HL-60 (cell line): Measurements from ENCODE around the gene S100B.

Source experiments
- GABPA ChIP-seq: IDR thresholded peaks from 2 replicates; pipeline ENCODE4 v1.6.1; 2012; ENCODE audit warnings: low read depth
- POLR2AphosphoS5 ChIP-seq: IDR thresholded peaks from 2 replicates; pipeline ENCODE4 v1.6.1; 2012; ENCODE audit warnings: low read depth
- SPI1 ChIP-seq: IDR thresholded peaks from 2 replicates; pipeline ENCODE4 v1.6.1; 2012; ENCODE audit warnings: low read depth, mild to moderate bottlenecking, borderline replicate concordance
- TF ChIP-seq, protein P1 (sequence below): IDR thresholded peaks from one replicate; pipeline ENCODE4 v1.5.1; 2011; ENCODE audit warnings: low read length, control low read depth, inconsistent platforms; ENCODE audit not compliant: insufficient read depth
- TF ChIP-seq, protein P2 (sequence below): IDR thresholded peaks from 2 replicates; pipeline ENCODE4 v1.6.1; 2012; ENCODE audit warnings: low read depth; ENCODE audit not compliant: insufficient replicate concordance

DNA sequence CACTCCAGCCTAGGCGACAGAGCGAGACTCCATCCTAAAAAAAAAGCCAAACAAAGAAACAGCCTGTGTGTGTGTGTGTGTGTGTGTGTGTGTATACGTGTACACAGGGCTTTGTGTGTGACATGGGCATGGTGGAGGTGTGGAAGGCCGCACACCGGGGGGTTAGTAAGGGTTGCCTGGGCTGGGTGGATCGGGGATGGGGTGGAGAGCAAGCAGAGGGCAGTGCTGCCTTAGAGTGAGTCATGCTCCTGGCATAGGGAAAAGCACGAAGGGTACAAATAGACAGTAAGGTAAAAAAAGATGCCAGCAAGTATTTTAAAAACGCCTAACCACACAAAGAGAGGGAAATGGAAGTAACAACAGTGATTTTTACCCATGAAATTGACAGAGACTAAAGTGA lies 36.8 kb upstream of the S100B start:
- TF ChIP-seq POLR2AphosphoS5 (no peak), GABPA (no peak), SPI1 (no peak)
- TF ChIP-seq, protein P1, sequence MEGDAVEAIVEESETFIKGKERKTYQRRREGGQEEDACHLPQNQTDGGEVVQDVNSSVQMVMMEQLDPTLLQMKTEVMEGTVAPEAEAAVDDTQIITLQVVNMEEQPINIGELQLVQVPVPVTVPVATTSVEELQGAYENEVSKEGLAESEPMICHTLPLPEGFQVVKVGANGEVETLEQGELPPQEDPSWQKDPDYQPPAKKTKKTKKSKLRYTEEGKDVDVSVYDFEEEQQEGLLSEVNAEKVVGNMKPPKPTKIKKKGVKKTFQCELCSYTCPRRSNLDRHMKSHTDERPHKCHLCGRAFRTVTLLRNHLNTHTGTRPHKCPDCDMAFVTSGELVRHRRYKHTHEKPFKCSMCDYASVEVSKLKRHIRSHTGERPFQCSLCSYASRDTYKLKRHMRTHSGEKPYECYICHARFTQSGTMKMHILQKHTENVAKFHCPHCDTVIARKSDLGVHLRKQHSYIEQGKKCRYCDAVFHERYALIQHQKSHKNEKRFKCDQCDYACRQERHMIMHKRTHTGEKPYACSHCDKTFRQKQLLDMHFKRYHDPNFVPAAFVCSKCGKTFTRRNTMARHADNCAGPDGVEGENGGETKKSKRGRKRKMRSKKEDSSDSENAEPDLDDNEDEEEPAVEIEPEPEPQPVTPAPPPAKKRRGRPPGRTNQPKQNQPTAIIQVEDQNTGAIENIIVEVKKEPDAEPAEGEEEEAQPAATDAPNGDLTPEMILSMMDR, result no peak
- TF ChIP-seq, protein P2, sequence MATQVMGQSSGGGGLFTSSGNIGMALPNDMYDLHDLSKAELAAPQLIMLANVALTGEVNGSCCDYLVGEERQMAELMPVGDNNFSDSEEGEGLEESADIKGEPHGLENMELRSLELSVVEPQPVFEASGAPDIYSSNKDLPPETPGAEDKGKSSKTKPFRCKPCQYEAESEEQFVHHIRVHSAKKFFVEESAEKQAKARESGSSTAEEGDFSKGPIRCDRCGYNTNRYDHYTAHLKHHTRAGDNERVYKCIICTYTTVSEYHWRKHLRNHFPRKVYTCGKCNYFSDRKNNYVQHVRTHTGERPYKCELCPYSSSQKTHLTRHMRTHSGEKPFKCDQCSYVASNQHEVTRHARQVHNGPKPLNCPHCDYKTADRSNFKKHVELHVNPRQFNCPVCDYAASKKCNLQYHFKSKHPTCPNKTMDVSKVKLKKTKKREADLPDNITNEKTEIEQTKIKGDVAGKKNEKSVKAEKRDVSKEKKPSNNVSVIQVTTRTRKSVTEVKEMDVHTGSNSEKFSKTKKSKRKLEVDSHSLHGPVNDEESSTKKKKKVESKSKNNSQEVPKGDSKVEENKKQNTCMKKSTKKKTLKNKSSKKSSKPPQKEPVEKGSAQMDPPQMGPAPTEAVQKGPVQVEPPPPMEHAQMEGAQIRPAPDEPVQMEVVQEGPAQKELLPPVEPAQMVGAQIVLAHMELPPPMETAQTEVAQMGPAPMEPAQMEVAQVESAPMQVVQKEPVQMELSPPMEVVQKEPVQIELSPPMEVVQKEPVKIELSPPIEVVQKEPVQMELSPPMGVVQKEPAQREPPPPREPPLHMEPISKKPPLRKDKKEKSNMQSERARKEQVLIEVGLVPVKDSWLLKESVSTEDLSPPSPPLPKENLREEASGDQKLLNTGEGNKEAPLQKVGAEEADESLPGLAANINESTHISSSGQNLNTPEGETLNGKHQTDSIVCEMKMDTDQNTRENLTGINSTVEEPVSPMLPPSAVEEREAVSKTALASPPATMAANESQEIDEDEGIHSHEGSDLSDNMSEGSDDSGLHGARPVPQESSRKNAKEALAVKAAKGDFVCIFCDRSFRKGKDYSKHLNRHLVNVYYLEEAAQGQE, result no peak
